ENCODE measurements around the gene CMC1.
"Not testable (repeated sequence)": the region's sequence is repeated elsewhere in the genome, so short reads cannot be mapped to it uniquely, and the experiment has no call there.

CMC1 gene, protein sequence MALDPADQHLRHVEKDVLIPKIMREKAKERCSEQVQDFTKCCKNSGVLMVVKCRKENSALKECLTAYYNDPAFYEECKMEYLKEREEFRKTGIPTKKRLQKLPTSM

DNA sequence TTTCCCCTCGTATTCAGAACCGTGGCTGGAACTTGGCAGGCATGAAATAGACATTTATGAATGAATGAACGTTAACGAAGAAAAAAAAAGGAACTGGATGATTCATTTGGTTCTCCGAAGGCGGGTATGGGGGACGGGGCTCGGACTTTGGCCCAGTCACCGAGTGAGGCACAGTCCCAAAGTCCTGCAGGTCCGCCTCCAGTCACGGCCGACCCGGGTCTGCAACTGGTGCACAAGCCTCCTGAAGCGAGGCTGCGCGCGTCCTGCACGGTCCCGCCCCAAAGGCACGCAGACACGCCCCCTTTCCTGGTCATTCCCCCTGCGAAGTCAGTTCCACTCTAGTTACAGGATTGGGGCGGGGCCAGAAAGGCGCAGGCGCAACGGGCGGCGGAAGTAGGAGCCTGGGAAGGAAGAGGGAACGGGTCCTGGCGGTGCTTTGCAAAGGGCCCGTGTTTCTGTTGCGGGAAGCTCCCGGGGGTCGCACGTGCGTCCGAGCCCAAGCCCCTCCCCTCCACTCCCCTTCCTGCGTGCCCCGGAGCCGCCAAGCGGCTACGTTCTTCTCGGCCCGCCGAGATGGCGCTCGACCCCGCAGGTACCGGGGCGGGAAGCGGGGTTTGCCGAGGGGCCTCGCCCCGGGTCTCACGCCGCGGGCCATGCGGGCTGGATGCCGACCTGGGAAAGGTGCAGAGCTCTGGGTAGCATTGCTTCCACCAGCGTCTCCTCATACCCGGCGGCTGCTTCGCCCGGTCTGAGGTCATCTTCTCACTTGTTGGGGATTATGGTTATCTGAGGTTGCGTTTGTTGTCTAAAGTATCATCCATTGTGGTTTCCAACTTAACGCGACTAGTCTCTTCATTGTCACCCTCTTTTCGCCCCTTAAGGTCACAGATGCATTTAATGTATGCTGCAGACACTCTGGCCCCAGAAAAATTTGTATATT lies at the start of gene CMC1:
TSS of gene CMC1 (plus strand) at position 399 of the 940 bp plus-strand sequence. CDS start at position 574, 175 bp downstream.
- peak within 1 kb of the TSS; percentile 89 for H3K4me3 ChIP-seq (ENCODE audit: low read length)
- TF ChIP-seq, protein P1, sequence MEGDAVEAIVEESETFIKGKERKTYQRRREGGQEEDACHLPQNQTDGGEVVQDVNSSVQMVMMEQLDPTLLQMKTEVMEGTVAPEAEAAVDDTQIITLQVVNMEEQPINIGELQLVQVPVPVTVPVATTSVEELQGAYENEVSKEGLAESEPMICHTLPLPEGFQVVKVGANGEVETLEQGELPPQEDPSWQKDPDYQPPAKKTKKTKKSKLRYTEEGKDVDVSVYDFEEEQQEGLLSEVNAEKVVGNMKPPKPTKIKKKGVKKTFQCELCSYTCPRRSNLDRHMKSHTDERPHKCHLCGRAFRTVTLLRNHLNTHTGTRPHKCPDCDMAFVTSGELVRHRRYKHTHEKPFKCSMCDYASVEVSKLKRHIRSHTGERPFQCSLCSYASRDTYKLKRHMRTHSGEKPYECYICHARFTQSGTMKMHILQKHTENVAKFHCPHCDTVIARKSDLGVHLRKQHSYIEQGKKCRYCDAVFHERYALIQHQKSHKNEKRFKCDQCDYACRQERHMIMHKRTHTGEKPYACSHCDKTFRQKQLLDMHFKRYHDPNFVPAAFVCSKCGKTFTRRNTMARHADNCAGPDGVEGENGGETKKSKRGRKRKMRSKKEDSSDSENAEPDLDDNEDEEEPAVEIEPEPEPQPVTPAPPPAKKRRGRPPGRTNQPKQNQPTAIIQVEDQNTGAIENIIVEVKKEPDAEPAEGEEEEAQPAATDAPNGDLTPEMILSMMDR (conservative IDR thresholded peaks at IDR 0.05; ENCODE audit: low read depth, low read length), result no peak
- peak; percentile 78 for DNase-seq (ENCODE audit: low read depth)

DNA sequence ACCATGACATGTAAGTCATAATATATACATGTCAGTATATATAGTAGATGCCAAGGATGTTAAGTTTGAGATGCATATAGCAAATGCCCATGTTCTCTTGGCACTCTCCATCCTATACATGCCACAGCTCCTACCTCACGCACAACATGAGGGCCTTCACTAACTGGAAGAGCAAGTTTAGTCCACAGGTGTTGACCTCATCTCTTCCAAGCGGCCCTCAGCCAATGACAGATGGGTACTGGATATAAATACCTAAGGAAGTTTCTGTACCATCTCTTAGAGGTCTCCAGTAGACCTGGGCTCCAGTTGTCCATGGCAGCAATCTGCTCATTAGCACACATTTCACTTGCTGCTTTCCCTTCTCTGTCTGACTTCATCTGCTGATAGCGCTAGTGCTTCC lies 43.3 kb upstream of the CMC1 start:
- no peak overlapping the region for H3K4me3 ChIP-seq (ENCODE audit: low read length)
- TF ChIP-seq, protein P1 (conservative IDR thresholded peaks at IDR 0.05; ENCODE audit: low read depth, low read length), result no peak
- DNase-seq (ENCODE audit: low read depth), result no peak

DNA sequence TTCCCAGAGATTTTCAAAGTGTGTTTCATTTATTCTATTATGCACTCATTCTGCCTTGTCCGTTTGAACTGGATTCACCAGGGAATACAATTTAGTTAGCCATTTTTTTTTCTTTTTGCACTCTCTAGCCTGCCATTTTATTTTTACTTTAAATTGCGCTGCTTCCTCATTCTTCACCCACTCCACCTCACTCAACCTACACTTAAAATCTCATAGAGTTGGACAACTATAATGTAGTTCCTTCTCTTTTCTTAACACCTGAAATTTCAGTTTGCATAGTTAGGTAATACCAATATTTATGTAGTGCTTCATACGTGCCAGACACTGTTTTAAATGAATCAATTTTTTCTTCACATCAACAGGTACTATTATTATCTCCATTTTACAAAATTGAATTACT lies 42.4 kb upstream of the CMC1 start:
- TF ChIP-seq, protein P1 (conservative IDR thresholded peaks at IDR 0.05; ENCODE audit: low read depth, low read length), result no peak
- DNase-seq (ENCODE audit: low read depth), result no peak

DNA sequence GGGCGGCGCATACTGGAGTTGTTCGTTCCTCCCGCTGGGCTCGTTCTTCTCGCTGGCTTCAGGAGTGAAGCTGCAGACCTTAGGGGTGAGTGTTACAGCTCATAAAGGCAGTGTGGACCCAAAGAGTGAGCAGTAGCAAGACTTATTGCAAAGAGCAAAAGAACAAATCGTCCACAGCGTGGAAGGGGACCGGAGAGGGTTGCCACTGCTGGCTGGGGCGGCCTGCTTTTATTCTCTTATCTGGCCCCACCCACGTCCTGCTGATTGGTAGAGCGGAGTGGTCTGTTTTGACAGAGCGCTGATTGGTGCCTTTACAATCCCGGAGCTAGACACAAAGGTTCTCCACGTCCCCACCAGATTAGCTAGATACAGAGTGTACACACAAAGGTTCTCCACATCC lies 41.8 kb upstream of the CMC1 start:
- not testable (repeated sequence) for H3K4me3 ChIP-seq (ENCODE audit: low read length); DNase-seq (ENCODE audit: low read depth)

More for the DNA sequence above, 42.4 kb upstream of the CMC1 start:
- H3K4me3 ChIP-seq (ENCODE audit: low read length), result no peak overlapping the region

DNA sequence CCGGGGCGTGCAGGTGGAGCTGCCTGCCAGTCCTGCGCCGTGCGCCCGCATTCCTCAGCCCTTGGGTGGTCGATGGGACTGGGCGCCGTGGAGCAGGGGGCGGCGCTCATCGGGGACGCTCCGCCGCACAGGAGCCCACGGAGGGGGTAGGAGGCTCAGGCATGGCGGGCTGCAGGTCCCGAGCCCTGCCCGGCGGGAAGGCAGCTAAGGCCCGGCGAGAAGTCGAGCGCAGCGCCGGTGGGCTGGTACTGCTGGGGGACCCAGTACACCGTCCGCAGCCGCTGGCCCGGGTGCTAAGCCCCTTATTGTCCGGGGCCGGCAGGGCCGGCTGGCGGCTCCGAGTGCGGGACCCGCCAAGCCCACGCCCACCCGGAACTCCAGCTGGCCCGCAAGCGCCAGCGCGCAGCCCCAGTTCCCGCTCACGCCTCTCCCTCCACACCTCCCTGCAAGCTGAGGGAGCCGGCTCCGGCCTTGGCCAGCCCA lies 41.0 kb upstream of the CMC1 start:
- not testable (repeated sequence) for DNase-seq (ENCODE audit: low read depth)
- H3K4me3 ChIP-seq (ENCODE audit: low read length), result peak overlapping the region; percentile 23

DNA sequence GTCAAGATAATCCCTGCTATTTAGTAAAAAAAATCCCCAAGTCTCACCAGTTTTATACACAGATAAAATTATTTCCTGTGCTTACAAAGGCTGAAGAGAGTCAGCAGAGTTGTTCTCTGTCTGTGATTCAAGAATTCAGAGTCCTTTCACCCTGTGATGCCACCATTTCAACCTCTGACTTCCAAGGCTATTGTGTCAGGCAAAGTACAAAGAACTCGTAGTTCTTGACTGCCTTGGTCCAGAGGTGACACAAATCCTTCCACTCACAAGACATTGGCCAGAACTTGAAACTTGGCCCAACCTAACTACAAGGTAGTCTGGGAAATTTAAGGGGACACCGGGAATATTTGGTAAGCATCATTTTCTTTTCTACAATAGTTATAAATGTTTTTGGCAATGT lies 34.9 kb upstream of the CMC1 start:
- no peak overlapping the region for H3K4me3 ChIP-seq (ENCODE audit: low read length)
- DNase-seq (ENCODE audit: low read depth), result no peak
- TF ChIP-seq, protein P1 (conservative IDR thresholded peaks at IDR 0.05; ENCODE audit: low read depth, low read length), result no peak

DNA sequence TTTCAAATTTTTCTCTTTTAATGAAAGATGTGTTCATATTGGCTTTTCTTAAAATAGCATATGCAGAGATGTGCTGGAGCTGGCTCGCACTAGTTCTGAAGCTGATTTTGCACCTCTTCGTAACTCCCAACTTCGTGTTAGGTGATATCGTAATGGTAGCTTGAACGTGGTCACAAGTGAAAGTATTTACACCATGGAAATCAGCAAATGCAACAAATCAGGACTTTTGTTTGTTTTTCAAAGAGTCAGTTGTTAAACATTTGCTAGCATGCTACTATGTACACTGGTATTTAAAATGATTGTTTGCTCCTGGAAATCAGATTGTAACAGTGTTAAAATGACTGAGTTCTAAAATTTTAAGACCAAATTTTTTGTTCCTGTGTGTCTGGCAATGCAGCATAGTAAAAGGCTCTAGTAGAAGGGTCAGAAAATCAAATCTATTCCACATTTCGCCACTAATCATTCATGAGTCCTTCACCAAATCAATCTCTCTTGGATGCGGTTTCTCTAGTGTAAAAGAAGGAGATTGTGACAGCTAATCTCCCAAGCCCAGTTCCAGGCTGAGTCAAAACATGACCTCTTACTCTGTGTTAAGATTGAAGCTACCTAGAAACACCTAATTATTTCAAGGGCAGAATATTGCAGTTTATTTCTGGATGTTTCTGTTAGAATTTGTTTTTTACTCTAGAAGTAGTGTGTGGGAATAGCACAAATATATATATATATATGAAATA lies 34.3 kb upstream of the CMC1 start:
- DNase-seq (ENCODE audit: low read depth), result no peak
- TF ChIP-seq, protein P1 (conservative IDR thresholded peaks at IDR 0.05; ENCODE audit: low read depth, low read length), result no peak
- no peak overlapping the region for H3K4me3 ChIP-seq (ENCODE audit: low read length)

Data from retinal pigment epithelial cell (primary cell).